Measurements from ENCODE around the gene ADD2.

The ADD2 gene

DNA sequence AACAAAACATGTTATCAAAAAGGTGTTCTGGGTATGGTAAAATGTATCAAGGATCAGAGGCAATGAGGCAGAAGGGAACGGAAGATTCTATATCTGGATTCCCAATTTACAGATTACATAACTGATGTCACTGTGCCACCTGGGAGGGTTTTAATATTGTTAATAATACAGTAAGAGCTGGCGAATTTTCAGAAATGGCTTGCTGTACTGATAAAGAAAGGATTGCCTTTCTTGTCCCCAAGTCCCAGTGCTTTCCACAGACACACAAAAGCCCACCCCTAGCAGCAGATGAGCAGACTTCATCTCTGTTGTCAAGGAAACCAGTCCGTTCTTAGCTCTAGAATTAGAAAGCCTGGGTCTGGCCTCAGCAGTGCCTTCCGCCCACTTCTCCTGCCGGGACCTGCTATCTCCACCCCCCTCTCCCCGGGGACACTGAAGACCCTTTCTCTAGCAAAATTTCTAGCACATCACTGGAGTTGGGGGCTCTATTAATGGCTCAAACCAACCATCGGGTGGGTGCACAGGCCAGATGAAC, 34.3 kb downstream of the ADD2 start:
- no peak overlapping the region for H3K4me3 ChIP-seq (ENCODE audit: low read depth, low read length)
- TF ChIP-seq, protein P1, sequence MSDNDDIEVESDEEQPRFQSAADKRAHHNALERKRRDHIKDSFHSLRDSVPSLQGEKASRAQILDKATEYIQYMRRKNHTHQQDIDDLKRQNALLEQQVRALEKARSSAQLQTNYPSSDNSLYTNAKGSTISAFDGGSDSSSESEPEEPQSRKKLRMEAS (IDR thresholded peaks at IDR 0.05; ENCODE audit: low read depth, low read length), result no peak
- TF ChIP-seq POLR2A (IDR thresholded peaks at IDR 0.05; ENCODE audit: extremely low read depth, insufficient read length) (no peak), MYC (IDR thresholded peaks at IDR 0.05; ENCODE audit: low read depth, low read length) (no peak)
- TF ChIP-seq, protein P2, sequence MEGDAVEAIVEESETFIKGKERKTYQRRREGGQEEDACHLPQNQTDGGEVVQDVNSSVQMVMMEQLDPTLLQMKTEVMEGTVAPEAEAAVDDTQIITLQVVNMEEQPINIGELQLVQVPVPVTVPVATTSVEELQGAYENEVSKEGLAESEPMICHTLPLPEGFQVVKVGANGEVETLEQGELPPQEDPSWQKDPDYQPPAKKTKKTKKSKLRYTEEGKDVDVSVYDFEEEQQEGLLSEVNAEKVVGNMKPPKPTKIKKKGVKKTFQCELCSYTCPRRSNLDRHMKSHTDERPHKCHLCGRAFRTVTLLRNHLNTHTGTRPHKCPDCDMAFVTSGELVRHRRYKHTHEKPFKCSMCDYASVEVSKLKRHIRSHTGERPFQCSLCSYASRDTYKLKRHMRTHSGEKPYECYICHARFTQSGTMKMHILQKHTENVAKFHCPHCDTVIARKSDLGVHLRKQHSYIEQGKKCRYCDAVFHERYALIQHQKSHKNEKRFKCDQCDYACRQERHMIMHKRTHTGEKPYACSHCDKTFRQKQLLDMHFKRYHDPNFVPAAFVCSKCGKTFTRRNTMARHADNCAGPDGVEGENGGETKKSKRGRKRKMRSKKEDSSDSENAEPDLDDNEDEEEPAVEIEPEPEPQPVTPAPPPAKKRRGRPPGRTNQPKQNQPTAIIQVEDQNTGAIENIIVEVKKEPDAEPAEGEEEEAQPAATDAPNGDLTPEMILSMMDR (IDR thresholded peaks at IDR 0.05; ENCODE audit: low read depth, low read length), result no peak
- no peak for DNase-seq (ENCODE audit: low read depth)

DNA sequence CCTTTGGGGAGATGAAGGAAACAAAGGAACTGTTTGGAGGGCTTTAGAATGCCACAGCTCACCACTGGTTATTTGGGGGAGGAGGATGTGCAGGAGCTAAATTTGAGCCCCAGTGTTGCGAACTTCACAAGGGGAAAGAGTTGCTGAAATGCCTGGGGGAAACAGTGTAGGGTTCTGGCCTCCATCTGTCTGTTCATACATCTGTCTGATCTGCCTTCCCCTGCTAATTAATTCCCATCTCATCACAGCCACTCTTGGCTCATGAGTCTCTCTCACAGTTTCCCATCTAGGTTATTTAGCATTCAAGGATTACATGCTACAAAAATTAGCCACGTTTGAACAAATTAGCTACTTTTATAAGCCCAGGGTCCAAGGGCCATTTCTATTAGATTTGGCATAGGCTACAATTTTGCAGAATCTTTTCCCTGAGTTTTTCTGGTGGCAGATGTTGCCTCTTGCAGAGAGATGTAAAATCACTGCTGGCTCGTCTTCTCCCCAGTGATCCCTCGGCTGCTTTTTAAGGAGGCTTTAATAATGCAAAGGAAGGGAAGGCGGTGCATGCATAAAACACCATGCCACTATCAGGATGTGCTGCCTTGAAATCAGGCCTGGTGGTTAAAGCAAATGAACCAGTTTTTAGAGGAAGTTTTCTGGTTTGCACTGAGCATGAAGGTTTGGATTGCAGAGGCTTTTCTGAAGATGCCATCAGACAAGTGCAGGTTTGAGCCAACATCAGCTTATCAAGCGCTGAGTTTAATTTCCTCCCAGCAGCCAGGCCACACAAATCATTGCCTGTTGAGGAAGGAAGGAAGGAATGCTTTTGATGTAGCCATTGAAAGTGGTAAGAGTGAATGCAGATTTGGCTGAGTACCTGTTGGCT, 35.0 kb downstream of the ADD2 start:
- TF ChIP-seq, protein P1 (IDR thresholded peaks at IDR 0.05; ENCODE audit: low read depth, low read length), result no peak
- TF ChIP-seq, protein P2 (IDR thresholded peaks at IDR 0.05; ENCODE audit: low read depth, low read length), result no peak
- TF ChIP-seq POLR2A (IDR thresholded peaks at IDR 0.05; ENCODE audit: extremely low read depth, insufficient read length), result no peak
- TF ChIP-seq MYC (IDR thresholded peaks at IDR 0.05; ENCODE audit: low read depth, low read length), result no peak
- DNase-seq (ENCODE audit: low read depth), result no peak
- no peak overlapping the region for H3K4me3 ChIP-seq (ENCODE audit: low read depth, low read length)

DNA sequence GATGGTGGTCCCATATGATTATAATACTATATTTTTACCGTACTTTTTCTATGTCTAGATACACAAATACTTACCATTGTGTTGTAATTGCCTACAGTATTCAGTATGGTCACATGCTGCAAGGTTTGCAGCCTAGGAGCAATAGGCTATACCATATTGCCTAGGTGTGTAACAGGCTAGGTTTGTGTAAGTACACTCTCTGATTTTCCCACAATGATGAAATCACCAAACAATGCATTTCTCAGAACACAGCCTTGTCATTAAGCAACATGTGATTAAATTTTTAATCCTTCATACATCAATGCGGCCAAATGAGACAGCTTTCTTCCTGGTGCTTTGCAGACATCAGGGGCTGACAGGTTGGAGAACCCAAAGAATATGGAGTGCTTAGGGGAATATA, 37.3 kb downstream of the ADD2 start:
- DNase-seq (ENCODE audit: low read depth), result no peak
- TF ChIP-seq, protein P2 (IDR thresholded peaks at IDR 0.05; ENCODE audit: low read depth, low read length), result no peak
- TF ChIP-seq MYC (IDR thresholded peaks at IDR 0.05; ENCODE audit: low read depth, low read length), result no peak
- TF ChIP-seq POLR2A (IDR thresholded peaks at IDR 0.05; ENCODE audit: extremely low read depth, insufficient read length), result no peak
- TF ChIP-seq, protein P1 (IDR thresholded peaks at IDR 0.05; ENCODE audit: low read depth, low read length), result no peak
- H3K4me3 ChIP-seq (ENCODE audit: low read depth, low read length), result no peak overlapping the region

DNA sequence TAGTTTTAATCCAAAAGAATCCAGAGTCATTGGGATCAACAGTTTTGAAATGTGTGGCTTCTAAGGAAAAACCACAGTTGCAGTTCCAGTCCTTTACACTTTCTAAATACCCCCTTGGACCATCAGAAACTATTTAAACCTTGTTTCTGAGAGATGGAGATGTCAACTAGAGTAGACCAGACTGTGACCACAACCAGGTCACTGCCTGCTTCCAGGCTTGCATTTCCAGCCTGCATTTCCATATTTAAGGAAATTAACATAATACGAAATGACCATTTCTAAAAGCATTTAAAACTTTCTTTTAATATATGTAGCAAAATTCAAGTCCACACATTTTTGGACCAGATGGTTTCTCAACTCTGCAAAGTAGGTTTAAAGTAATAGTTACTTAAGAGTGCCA, 38.4 kb downstream of the ADD2 start:
- DNase-seq (ENCODE audit: low read depth), result no peak
- no peak overlapping the region for H3K4me3 ChIP-seq (ENCODE audit: low read depth, low read length)
- TF ChIP-seq MYC (IDR thresholded peaks at IDR 0.05; ENCODE audit: low read depth, low read length) (no peak), POLR2A (IDR thresholded peaks at IDR 0.05; ENCODE audit: extremely low read depth, insufficient read length) (no peak)
- TF ChIP-seq, protein P1 (IDR thresholded peaks at IDR 0.05; ENCODE audit: low read depth, low read length), result no peak
- TF ChIP-seq, protein P2 (IDR thresholded peaks at IDR 0.05; ENCODE audit: low read depth, low read length), result no peak

DNA sequence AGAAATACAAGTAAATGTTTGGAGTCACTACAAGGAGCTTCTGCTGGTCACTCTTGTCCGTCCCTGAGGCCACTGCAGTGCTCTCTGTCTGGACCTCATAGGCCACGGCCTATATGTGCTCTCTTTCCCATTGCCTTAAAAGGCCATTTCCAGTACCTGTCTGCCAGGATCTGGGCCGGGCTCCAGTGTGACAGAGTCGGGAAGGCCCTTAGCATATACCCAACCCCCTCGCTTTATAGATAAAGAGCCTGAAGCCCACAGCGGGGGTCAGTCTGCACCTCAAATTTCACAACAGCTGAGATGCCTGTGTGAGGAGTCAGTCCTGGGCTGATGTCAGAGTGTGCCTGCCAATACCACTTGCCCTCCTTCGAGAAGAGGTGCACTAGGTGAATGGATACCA, 39.9 kb downstream of the ADD2 start:
- no peak for DNase-seq (ENCODE audit: low read depth)
- TF ChIP-seq, protein P2 (IDR thresholded peaks at IDR 0.05; ENCODE audit: low read depth, low read length), result no peak
- TF ChIP-seq, protein P1 (IDR thresholded peaks at IDR 0.05; ENCODE audit: low read depth, low read length), result no peak
- TF ChIP-seq POLR2A (IDR thresholded peaks at IDR 0.05; ENCODE audit: extremely low read depth, insufficient read length) (no peak), MYC (IDR thresholded peaks at IDR 0.05; ENCODE audit: low read depth, low read length) (no peak)
- no peak overlapping the region for H3K4me3 ChIP-seq (ENCODE audit: low read depth, low read length)

Data from NB4 (cell line).